HG03196 (cell line): Measurements from ENCODE around the gene LEPROT.

Source experiments
- ATAC-seq: cut with Tn5 transposase; IDR thresholded peaks from one replicate; pipeline ENCODE4 v1.9.1; 2021; ENCODE audit not compliant: unreplicated experiment

LEPROT gene

DNA sequence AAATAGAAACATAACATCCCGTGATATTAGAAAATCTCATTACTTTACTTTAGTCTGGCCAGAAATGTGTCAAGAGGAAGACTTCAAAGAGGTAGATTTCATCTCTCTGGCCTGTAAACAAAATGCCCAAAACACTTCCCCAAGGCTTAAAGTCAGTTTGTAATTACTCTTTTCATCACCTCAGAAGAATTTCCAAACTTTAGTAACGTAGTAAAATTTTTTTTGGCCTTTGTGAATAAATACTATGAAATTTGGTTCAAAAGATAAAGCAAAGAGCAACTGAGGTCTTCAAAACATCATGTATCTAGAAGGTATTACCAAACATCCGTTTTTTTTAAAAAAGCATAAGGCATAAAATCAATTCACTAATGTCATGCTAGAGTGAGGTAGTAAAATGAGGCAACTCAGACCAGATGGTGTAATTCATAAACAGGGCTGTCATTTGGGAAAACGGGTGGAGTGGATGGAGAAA lies 51.4 kb downstream of the LEPROT start:
- no peak for ATAC-seq

DNA sequence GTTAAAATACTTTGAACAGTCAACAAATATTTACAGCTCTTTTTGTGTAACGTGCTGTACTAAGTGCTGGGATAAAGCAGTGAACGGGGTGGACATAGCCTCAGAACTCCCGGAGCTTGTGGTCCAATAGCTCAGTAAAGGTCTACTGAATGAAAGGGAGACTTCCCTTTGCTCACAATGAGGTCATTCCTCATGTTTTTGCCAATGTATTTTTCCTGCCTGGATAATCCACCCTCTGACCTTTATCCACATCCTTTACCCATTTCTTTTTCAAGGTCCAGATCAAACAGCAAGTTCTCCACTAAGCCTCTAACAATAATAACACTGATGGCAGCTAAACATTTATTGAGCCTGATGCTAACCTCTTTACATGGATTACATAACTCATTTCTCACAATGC lies 55.9 kb downstream of the LEPROT start:
- ATAC-seq, result no peak

DNA sequence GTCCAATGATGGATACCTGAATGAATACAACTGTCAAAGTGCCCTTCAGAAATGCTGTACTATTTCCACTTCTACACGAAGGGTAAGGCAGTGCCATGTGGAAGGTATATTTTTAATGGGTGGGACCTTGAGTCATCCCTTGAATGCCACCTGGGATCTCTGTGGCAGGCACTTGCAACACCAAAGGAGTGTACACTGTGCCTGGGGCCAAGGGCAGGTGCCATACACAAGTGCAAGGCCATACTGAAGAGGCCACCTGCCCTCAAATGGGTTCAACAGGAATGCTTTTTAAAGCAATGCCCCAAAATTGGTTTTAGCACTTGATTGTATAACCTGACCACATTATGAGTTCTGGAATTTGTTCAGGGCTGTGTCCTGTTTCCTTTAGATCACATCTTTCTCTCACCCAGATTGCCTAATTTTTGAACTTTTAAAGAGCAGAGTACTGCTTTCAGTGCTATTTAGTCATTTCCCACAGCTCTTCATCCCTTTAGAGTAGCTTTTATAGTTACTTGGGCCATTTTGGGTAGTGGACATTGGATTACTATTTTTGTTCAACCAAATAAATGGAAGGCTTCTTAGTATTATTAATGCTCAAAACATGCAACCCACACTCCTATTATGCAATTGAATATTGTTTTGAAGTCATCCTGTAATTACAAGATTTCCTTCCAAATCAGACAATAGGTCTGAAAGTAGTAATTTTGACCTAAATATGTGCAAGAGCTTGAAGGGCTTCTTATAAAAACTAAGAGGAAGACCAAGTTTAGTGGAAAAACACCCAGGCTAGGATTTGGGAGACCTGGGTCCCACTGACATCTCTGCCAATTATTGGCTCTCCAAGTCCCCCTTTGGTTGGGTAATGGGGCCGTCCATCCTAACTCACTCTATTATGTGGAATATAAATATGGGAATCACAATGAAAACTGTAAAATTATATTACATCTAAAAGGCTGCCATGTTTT lies 57.2 kb downstream of the LEPROT start:
- ATAC-seq, result no peak

DNA sequence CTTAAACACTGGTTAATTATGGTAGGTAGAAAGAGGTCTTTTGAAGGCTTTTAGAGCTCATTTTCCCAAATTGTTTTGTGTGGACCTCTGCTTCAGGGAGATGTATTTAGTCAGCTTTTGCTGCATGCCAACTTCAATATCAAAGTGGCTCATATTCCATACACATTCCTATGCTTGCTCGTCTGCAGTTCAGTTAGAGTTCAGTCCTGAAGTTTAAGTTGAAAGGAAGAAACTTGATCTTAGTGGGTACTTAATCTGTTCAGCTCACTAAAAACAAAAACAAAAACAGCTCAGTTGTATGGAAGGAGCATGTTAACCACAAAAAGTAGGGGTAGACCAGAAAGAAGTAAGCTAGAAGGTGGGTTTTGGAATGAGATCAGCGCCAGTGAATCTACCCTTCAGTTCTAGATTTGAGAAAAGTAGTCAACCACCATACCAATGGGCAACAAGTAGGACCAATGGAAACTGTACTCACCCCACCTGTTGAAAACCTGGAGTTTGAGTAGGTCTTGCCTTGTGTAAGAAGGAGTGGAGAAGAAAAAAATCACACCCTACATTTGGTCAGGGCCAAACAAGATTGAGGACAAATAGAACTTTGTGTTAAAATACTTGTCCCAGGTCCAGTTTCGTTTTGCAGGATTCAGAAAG lies 58.0 kb downstream of the LEPROT start:
- no peak for ATAC-seq

DNA sequence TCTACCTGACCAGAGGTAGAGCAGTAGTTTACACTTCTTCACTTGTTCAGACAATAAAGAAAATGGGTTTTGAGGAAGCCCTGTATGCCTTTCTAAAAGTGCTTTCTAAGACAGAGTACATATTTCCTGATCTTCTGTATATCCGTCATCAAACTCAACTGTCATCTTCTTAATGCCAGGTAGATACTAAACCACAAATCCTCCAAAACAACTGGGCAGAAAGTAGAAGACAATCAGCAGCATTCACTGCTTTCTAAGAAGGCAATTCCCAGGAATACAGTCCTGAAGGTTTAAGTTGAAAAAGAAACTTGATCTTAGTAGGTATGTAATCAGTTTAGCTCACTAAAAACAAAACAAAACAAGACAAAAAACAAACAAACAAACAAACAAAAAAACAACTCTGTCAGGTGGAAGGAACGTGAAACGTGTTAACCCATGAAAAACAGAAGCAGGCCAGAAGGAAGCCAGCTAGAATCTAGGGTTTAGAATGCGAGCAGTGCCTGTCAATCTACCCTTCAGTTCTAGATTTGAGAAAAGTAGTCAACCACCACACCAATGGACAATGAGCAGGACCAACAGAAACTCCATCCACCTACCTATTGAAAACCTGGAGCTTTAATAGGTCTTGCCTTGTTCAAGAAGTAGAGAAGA lies 59.2 kb downstream of the LEPROT start:
- no peak for ATAC-seq

DNA sequence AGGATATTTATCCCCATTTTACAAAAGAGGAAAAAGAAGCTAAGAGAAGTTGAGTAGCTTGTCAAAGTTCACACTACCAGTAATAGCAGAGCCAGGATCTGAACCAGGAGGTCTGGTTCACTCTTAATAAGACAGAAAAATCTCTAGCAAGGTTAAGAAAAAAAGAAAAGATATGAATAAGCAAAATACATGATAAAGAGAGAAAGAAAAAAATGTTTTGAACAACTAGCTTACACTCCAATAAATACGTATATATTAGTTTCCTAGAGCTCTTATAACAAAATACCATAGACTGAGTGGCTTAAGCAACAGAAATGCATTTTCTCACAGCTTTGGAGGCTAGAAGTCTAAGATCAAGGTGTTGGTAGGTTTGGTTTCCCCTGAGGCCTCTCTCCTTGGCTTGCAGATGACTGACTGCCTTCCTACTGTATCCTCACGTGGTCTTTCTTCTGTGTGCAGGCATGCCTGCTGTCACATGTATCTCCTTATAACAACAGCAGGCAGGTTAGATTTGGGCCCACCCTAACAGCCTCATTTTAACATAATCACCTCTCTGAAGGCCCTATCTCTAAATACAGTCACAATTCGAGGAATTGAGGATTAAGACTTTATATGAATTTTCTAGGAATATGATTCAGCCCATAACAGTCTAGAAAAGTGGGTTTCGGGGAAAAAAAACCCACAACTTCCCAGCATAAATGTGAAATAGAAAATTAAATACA lies 60.4 kb downstream of the LEPROT start:
- ATAC-seq, result no peak

DNA sequence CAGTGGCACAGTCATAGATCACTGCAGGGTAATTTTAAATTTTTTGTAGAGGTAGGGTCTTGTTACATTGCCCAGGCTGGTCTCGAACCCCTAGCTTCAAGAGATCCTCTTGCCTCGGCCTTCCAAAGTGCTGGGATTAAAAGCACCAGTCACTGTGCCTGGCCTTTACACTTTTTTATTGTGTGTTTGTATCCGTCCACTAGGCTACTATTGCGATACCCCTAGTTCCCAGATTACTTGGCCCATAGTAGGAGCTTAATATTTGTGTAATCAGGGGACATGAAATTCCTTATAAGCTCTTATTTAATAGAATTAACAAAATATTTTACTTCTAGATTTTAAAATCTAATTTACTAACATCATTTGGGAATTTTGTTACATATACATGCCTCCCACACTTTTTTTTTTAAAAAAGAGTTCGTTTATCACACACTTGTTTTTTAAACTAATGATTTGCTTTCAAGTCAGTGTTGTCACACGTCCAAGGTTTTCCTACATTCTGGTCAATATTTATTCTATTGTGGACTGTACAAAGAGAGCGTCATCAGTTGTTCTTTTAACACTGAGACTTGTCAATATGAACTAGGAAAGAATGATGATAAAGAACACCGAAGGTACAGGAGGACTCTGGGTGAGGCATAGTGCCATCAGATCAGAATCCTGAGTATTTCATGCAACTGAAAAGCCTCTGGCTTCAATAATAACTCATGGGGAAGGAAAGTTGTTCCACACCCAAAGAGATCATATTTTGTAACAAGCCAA lies 63.7 kb downstream of the LEPROT start:
- no peak for ATAC-seq
